ENCODE data around the gene CCDC92.

- TF ChIP-seq, protein P1, sequence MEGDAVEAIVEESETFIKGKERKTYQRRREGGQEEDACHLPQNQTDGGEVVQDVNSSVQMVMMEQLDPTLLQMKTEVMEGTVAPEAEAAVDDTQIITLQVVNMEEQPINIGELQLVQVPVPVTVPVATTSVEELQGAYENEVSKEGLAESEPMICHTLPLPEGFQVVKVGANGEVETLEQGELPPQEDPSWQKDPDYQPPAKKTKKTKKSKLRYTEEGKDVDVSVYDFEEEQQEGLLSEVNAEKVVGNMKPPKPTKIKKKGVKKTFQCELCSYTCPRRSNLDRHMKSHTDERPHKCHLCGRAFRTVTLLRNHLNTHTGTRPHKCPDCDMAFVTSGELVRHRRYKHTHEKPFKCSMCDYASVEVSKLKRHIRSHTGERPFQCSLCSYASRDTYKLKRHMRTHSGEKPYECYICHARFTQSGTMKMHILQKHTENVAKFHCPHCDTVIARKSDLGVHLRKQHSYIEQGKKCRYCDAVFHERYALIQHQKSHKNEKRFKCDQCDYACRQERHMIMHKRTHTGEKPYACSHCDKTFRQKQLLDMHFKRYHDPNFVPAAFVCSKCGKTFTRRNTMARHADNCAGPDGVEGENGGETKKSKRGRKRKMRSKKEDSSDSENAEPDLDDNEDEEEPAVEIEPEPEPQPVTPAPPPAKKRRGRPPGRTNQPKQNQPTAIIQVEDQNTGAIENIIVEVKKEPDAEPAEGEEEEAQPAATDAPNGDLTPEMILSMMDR (IDR thresholded peaks at IDR 0.05; ENCODE audit: control extremely low read depth in 1 of 3, insufficient read depth in 1 of 3, low read depth in 1 of 3, low read length in 3 of 3), result no peak
- TF ChIP-seq, protein P2, sequence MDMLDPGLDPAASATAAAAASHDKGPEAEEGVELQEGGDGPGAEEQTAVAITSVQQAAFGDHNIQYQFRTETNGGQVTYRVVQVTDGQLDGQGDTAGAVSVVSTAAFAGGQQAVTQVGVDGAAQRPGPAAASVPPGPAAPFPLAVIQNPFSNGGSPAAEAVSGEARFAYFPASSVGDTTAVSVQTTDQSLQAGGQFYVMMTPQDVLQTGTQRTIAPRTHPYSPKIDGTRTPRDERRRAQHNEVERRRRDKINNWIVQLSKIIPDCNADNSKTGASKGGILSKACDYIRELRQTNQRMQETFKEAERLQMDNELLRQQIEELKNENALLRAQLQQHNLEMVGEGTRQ (IDR thresholded peaks at IDR 0.05; ENCODE audit: low read length), result no peak
- TF ChIP-seq HDAC6 (IDR thresholded peaks at IDR 0.05; ENCODE audit: low read depth, low read length), result no peak
- TF ChIP-seq POLR2A (IDR thresholded peaks at IDR 0.05; ENCODE audit: control extremely low read depth in 1 of 2, low read depth in 2 of 2, low read length in 2 of 2), result no peak
- TF ChIP-seq ASH2L (IDR thresholded peaks at IDR 0.05; ENCODE audit: low read length), result no peak
Measured at GRCh38 chr12:123936471-123936870, 36.2 kb downstream of the CCDC92 start.
